Measurements from ENCODE around the gene P2RX2.

The P2RX2 gene

GRCh38 chr12:132600048-132601032, 18.2 kb upstream of the P2RX2 start:
- TF ChIP-seq, protein P1, sequence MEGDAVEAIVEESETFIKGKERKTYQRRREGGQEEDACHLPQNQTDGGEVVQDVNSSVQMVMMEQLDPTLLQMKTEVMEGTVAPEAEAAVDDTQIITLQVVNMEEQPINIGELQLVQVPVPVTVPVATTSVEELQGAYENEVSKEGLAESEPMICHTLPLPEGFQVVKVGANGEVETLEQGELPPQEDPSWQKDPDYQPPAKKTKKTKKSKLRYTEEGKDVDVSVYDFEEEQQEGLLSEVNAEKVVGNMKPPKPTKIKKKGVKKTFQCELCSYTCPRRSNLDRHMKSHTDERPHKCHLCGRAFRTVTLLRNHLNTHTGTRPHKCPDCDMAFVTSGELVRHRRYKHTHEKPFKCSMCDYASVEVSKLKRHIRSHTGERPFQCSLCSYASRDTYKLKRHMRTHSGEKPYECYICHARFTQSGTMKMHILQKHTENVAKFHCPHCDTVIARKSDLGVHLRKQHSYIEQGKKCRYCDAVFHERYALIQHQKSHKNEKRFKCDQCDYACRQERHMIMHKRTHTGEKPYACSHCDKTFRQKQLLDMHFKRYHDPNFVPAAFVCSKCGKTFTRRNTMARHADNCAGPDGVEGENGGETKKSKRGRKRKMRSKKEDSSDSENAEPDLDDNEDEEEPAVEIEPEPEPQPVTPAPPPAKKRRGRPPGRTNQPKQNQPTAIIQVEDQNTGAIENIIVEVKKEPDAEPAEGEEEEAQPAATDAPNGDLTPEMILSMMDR (IDR thresholded peaks at IDR 0.05; ENCODE audit: control extremely low read depth, extremely low read depth, low read depth, missing control alignments) = peak; percentile 85
- ChIA-PET POLR2A (no interaction called here), CTCF (interaction anchor here (0.6 to 1.4 kb wide), 9 partner anchors 10 to 185 kb away, joined by 3 to 10 read pairs (median 3); partner anchors contain the start of gene LRCOL1)
- DNase-seq (ENCODE audit: extremely low spot score) = peak; percentile 73

DNA sequence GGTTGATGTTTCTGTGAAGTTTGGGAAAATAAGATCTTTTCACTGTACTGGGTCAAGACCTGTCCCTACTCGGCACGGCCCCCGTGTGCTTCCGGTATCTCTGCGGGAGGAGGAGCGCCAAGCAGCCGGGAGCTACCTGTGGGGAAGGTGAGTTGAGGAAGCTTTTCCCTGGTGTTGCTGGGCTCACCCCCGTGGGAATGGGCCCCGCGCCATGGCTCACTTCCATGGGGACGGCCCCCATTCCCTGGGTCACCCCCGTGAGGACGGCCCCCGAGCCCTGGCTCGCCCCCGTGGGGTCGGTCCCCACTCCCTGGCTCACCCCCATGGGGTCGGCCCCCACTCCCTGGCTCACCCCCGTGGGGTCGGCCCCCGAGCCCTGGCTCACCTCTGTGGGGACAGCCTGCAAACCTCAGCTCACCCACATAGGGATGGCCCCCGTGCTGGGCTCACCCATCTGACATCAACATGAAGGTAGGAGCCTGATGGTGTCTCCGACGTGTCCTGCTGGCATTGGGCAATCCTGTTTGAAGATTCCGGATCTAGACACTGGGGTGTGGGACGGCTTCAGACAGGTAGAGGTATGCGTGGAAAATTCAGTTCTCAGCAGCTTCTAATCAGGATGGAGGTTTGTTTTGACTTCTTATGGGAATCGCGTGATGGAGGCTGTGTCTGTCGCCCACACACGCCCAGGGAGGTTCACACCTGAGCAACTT, 17.2 kb upstream of the P2RX2 start:
- POLR2A ChIA-PET = no interaction called here
- CTCF ChIA-PET = interaction anchor here (0.6 to 1.0 kb wide), 4 partner anchors 14 to 186 kb away, joined by 3 to 4 read pairs (median 3); no protein-coding TSS in a partner anchor
- TF ChIP-seq, protein P1 (IDR thresholded peaks at IDR 0.05; ENCODE audit: control extremely low read depth, extremely low read depth, low read depth, missing control alignments) = no peak
- DNase-seq (ENCODE audit: extremely low spot score) = no peak

DNA sequence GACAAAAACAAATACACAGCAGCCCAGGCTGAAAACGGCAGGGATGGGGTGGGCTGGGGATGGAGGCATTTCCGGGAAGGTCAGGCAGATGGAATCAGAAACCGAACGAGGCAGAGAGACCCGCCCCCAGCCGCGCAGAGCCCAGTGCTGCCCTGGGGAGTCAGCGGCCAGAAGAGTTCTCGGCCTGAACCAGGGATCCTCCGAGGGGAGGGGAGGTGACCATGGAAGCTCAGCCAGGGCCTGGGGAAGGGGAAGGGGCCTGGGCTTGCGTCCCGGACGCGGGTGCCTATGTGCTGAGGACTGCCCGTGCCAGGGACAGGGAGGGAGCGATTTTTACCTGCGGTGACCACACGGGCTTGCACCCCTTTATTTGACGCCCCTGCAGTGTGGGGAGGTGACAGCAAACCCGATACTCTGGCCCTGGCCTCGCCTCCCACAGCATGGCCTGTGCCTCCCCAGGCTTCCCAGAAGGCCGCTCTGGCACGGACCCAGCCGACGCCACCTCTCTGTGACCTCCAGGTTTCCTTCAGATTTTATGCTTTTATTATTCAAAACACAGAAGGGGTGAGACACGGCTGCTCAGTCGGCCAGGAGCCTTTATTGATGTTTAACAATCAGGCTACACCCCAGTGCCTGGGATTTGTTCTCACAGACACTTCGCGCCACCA, 15.9 kb upstream of the P2RX2 start:
- CTCF ChIA-PET = interaction anchor here (1.2 to 1.8 kb wide), 2 partner anchors 12 to 187 kb away, joined by 5 to 6 read pairs; no protein-coding TSS in a partner anchor
- TF ChIP-seq, protein P1 (IDR thresholded peaks at IDR 0.05; ENCODE audit: control extremely low read depth, extremely low read depth, low read depth, missing control alignments) = no peak
- POLR2A ChIA-PET = no interaction called here
- DNase-seq (ENCODE audit: extremely low spot score) = no peak

GRCh38 chr12:132603240-132604150, 15.1 kb upstream of the P2RX2 start:
- TF ChIP-seq, protein P1 (IDR thresholded peaks at IDR 0.05; ENCODE audit: control extremely low read depth, extremely low read depth, low read depth, missing control alignments) = no peak
- POLR2A ChIA-PET = no interaction called here
- CTCF ChIA-PET = interaction anchor here (1.2 to 1.8 kb wide), 2 partner anchors 11 to 188 kb away, joined by 5 to 6 read pairs; no protein-coding TSS in a partner anchor
- no peak for DNase-seq (ENCODE audit: extremely low spot score)

GRCh38 chr12:132604151-132604618, 14.4 kb upstream of the P2RX2 start:
- POLR2A ChIA-PET = no interaction called here
- no peak for DNase-seq (ENCODE audit: extremely low spot score)
- CTCF ChIA-PET = interaction anchor here (1.1 to 1.8 kb wide), 3 partner anchors 10 to 188 kb away, joined by 4 to 6 read pairs (median 5); no protein-coding TSS in a partner anchor
- TF ChIP-seq, protein P1 (IDR thresholded peaks at IDR 0.05; ENCODE audit: control extremely low read depth, extremely low read depth, low read depth, missing control alignments) = no peak

Measured in GM10248 (cell line).